BLaER1 treated with 17β-estradiol and CSF1 and Interleukin-3, amounts not matched to agents 10 nM and 100 nM (cell line): ENCODE results near the gene ESR2.

Source experiments
- H3K27ac ChIP-seq, 11 experiments: shearing (Covaris generic); formaldehyde crosslinking; 2 replicates each; pipeline ENCODE4 v1.8.1; 2022
- H3K27me3 ChIP-seq, 11 experiments: shearing (Covaris generic); formaldehyde crosslinking; 2 replicates each; pipeline ENCODE4 v1.8.1; 2022
- H3K36me3 ChIP-seq, 11 experiments: shearing (Covaris generic); formaldehyde crosslinking; 2 replicates each; pipeline ENCODE4 v1.8.1; 2022
- H3K4me1 ChIP-seq, 10 experiments: shearing (Covaris generic); formaldehyde crosslinking; 2 replicates each; pipeline ENCODE4 v1.8.1; 2022
- H3K4me2 ChIP-seq, 11 experiments: shearing (Covaris generic); formaldehyde crosslinking; 2 replicates each; pipeline ENCODE4 v1.8.1; 2022
- H3K4me3 ChIP-seq, 10 experiments: shearing (Covaris generic); formaldehyde crosslinking; 2 replicates each; pipeline ENCODE4 v1.8.1; 2022
- H3K9ac ChIP-seq, 11 experiments: shearing (Covaris generic); formaldehyde crosslinking; 2 replicates each; pipeline ENCODE4 v1.8.1; 2022
- H3K9me3 ChIP-seq, 11 experiments: shearing (Covaris generic); formaldehyde crosslinking; replicated peaks in 1 of 11; 2 replicates each; pipeline ENCODE4 v1.8.1; 2022
- H4K20me1 ChIP-seq, 11 experiments: shearing (Covaris generic); formaldehyde crosslinking; 2 replicates each; pipeline ENCODE4 v1.8.1; 2022
- Cebpa-rat ChIP-seq, 11 experiments: shearing (Covaris generic); IDR thresholded peaks; 2 replicates each; pipeline ENCODE4 v1.8.1; 2022

Gene ESR2

GRCh38 chr14:64232944-64233343, 61.2 kb downstream of the ESR2 start:
- peak overlapping the region; percentile 48 to 83 (median 73) for H3K4me2 ChIP-seq
- no peak overlapping the region; a peak in 1 of 22 replicates for H3K9ac ChIP-seq
- H4K20me1 ChIP-seq, result peaks cover 0 to 15% (median 0%) of the 10 kb centered on the region in 11 experiments; a peak in 7 of 22 replicates
- TF ChIP-seq Cebpa-rat (IDR thresholded peaks at IDR 0.05), result no peak
- H3K9me3 ChIP-seq, result no peaks in the 10 kb centered on the region
- peaks cover 44 to 57% (median 50%) of the 10 kb centered on the region in 10 experiments for H3K4me1 ChIP-seq
- H3K27me3 ChIP-seq, result peaks cover 0 to 45% (median 10%) of the 10 kb centered on the region in 11 experiments; a peak in 12 of 22 replicates
- H3K36me3 ChIP-seq, result peaks cover 0 to 14% (median 8%) of the 10 kb centered on the region in 11 experiments; a peak in 11 of 22 replicates
- H3K27ac ChIP-seq, result peak overlapping the region in 9 of 11 experiments; percentile 11 to 65 (median 45); a peak in 16 of 22 replicates
- H3K4me3 ChIP-seq, result no peak overlapping the region

GRCh38 chr14:64232095-64232838, 61.9 kb downstream of the ESR2 start:
- Histone ChIP-seq H3K36me3 (peaks cover 0 to 14% (median 10%) of the 10 kb centered on the region in 11 experiments; a peak in 12 of 22 replicates), H3K9ac (peak overlapping the region in 1 of 11 experiments; percentile 20; a peak in 2 of 22 replicates), H3K4me3 (no peak overlapping the region), H3K27ac (peak overlapping the region in 9 of 11 experiments; percentile 11 to 65 (median 45); a peak in 17 of 22 replicates), H4K20me1 (peaks cover 0 to 15% (median 0%) of the 10 kb centered on the region in 11 experiments; a peak in 7 of 22 replicates), H3K27me3 (peaks cover 0 to 50% (median 10%) of the 10 kb centered on the region in 11 experiments; a peak in 12 of 22 replicates), H3K9me3 (no peaks in the 10 kb centered on the region), H3K4me1 (peaks cover 47 to 63% (median 56%) of the 10 kb centered on the region in 10 experiments), H3K4me2 (peak overlapping the region; percentile 48 to 83 (median 73))
- TF ChIP-seq Cebpa-rat (IDR thresholded peaks at IDR 0.05), result peak in 2 of 11 experiments; percentile 15 to 36; a peak in 3 of 22 replicates

- peaks cover 0 to 39% (median 8%) of the 10 kb centered on the region in 11 experiments; a peak in 11 of 22 replicates for H3K27me3 ChIP-seq
- H3K9me3 ChIP-seq, result no peaks in the 10 kb centered on the region
- no peak overlapping the region for H3K27ac ChIP-seq
- peaks cover 24 to 50% (median 45%) of the 10 kb centered on the region in 10 experiments for H3K4me1 ChIP-seq
- peaks cover 0 to 26% (median 0%) of the 10 kb centered on the region in 11 experiments; a peak in 6 of 22 replicates for H4K20me1 ChIP-seq
- no peak for TF ChIP-seq Cebpa-rat (IDR thresholded peaks at IDR 0.05)
- peaks cover 6 to 27% (median 16%) of the 10 kb centered on the region in 11 experiments; a peak in 17 of 22 replicates for H3K36me3 ChIP-seq
- no peak overlapping the region for H3K9ac ChIP-seq
- no peak overlapping the region for H3K4me3 ChIP-seq
- no peak overlapping the region for H3K4me2 ChIP-seq
Observed at GRCh38 chr14:64229489-64229888, 64.7 kb downstream of the ESR2 start.

GRCh38 chr14:64227856-64228255, 66.3 kb downstream of the ESR2 start:
- peaks cover 6 to 42% (median 26%) of the 10 kb centered on the region in 11 experiments; a peak in 17 of 22 replicates for H3K36me3 ChIP-seq

GRCh38 chr14:64225151-64225757, 68.9 kb downstream of the ESR2 start:
- Histone ChIP-seq H3K27ac (no peak overlapping the region), H3K4me2 (no peak overlapping the region), H4K20me1 (peaks cover 0 to 14% (median 0%) of the 10 kb centered on the region in 11 experiments; a peak in 2 of 22 replicates), H3K4me1 (peaks cover 14 to 63% (median 52%) of the 10 kb centered on the region in 10 experiments), H3K9me3 (no peaks in the 10 kb centered on the region), H3K27me3 (peaks cover 0 to 22% (median 5%) of the 10 kb centered on the region in 11 experiments; a peak in 5 of 22 replicates), H3K36me3 (peaks cover 6 to 49% (median 26%) of the 10 kb centered on the region in 11 experiments; a peak in 17 of 22 replicates), H3K9ac (no peak overlapping the region; a peak in 1 of 22 replicates), H3K4me3 (no peak overlapping the region)
- no peak for TF ChIP-seq Cebpa-rat (IDR thresholded peaks at IDR 0.05)

More at GRCh38 chr14:64227856-64228255, 66.3 kb downstream of the ESR2 start:
- peaks cover 0 to 20% (median 0%) of the 10 kb centered on the region in 11 experiments; a peak in 4 of 22 replicates for H4K20me1 ChIP-seq
- H3K27me3 ChIP-seq, result peaks cover 0 to 23% (median 5%) of the 10 kb centered on the region in 11 experiments; a peak in 5 of 22 replicates
- no peak overlapping the region for H3K4me3 ChIP-seq
- no peak overlapping the region for H3K27ac ChIP-seq
- H3K9ac ChIP-seq, result no peak overlapping the region
- TF ChIP-seq Cebpa-rat (IDR thresholded peaks at IDR 0.05), result no peak
- peak overlapping the region in 8 of 11 experiments; percentile 57 to 89 (median 73); a peak in 16 of 22 replicates for H3K4me2 ChIP-seq
- peaks cover 19 to 54% (median 46%) of the 10 kb centered on the region in 10 experiments for H3K4me1 ChIP-seq
- H3K9me3 ChIP-seq, result no peaks in the 10 kb centered on the region

- Histone ChIP-seq H3K36me3 (peaks cover 2 to 72% (median 22%) of the 10 kb centered on the region in 11 experiments; a peak in 15 of 22 replicates), H3K9ac (no peak overlapping the region), H3K9me3 (no peaks in the 10 kb centered on the region), H4K20me1 (peaks cover 0 to 14% (median 0%) of the 10 kb centered on the region in 11 experiments; a peak in 1 of 22 replicates), H3K27ac (peak overlapping the region in 5 of 11 experiments; percentile 30 to 66 (median 50); a peak in 5 of 22 replicates), H3K4me2 (peak overlapping the region; percentile 22 to 89 (median 72)), H3K27me3 (peaks cover 0 to 4% (median 0%) of the 10 kb centered on the region in 11 experiments; a peak in 1 of 22 replicates), H3K4me1 (peaks cover 16 to 76% (median 66%) of the 10 kb centered on the region in 10 experiments), H3K4me3 (no peak overlapping the region)
- no peak for TF ChIP-seq Cebpa-rat (IDR thresholded peaks at IDR 0.05)
Observed at GRCh38 chr14:64221391-64222003, 72.7 kb downstream of the ESR2 start.

GRCh38 chr14:64220466-64220865, 73.7 kb downstream of the ESR2 start:
- H3K9ac ChIP-seq, result peak overlapping the region in 2 of 11 experiments; percentile 41 to 54; a peak in 3 of 22 replicates
- peaks cover 0 to 12% (median 0%) of the 10 kb centered on the region in 11 experiments; a peak in 1 of 22 replicates for H4K20me1 ChIP-seq
- H3K4me3 ChIP-seq, result no peak overlapping the region
- peaks cover 0 to 4% (median 0%) of the 10 kb centered on the region in 11 experiments; a peak in 1 of 22 replicates for H3K27me3 ChIP-seq
- peaks cover 11 to 78% (median 33%) of the 10 kb centered on the region in 11 experiments; a peak in 20 of 22 replicates for H3K36me3 ChIP-seq
- no peak for TF ChIP-seq Cebpa-rat (IDR thresholded peaks at IDR 0.05)
- H3K4me1 ChIP-seq, result peaks cover 16 to 73% (median 66%) of the 10 kb centered on the region in 10 experiments
- H3K9me3 ChIP-seq, result no peaks in the 10 kb centered on the region
- peak overlapping the region in 6 of 11 experiments; percentile 11 to 66 (median 48); a peak in 9 of 22 replicates for H3K27ac ChIP-seq
- H3K4me2 ChIP-seq, result peak overlapping the region; percentile 22 to 89 (median 72)
